Non-pigmented ciliary epithelial cell (primary cell): ENCODE results near the gene PRLHR.
A peak's percentile ranks its signal among the peaks of the same experiment; 100 is the strongest.

ENCODE experiments used
- DNase-seq: peaks from one replicate; pipeline ENCODE4 v3.0.0-alpha.2; 2010; ENCODE audit warnings: low read depth

Gene PRLHR

DNA sequence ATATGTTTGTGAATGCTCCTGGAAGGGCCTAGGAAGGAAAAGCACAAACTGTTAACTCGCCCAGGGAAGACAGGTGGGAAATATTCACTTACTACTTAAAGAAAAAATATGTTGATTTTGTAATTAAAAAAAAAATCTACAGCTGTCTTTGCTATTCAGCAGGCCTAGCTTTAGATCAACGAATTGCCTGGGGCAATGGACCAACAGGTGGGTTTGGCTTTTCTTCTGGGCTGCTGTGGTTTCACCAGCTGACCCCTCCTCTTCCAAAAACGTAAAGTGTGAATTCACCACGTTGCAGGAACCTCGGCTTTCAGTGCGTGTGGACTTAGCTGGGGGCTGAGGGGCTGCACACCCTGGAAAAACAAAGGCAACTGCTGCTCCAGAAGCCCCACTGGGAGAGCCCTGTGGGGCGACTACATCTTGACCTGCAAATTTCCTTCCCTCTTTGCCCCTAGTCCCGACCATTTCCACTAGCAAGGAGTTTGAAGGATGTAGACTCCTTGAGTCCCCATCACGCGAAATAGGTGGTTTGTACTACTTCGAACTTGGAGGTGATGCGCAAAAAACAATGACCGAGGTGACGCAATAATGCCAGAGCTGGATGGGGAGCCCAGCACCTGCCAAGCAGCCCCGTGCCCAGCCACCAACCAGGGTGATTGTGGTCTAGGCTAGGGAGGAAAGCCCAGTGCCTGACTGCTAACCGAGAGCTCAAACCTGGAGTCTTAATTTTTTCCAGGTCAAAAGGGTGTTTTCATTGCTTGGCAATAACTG lies 7.4 kb downstream of the PRLHR start:
- DNase-seq: no peak

DNA sequence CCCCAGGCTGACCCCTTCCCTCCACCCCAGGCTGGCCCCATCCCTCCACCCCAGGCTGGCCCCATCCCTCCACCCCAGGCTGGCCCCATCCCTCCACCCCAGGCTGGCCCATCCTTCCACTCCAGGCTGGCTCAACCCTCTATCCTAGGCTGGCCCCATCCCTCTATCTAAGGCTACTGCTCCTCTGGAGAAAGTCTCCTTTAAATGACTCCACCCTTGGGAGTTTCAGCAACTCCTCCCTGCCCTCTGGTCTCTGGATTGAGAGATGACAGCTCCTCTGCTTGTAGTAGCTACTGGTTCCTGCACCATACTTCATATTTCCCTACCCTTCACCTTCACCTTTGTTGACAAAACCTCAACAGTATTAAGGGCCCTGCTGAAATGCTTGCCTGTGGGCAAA lies 8.5 kb downstream of the PRLHR start:
- DNase-seq: no peak

DNA sequence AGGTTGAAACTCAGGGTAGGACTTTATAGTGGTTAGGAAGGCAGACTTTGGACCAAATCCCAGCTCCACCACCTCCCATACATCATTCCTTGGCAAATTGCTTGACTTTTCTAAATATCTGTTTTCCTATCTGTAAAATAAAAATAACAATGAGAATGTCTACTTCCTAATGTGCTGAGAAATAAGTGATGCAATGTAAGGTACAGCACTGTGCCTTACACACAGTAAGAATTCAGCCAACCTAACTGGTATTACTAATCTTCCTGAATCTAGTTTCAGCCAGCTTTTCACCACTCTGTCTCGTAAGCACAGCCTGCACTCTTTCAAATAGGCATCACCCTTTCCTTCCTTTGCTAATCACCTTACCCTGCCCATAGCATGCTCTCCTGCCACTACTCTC lies 9.7 kb downstream of the PRLHR start:
- DNase-seq: no peak

DNA sequence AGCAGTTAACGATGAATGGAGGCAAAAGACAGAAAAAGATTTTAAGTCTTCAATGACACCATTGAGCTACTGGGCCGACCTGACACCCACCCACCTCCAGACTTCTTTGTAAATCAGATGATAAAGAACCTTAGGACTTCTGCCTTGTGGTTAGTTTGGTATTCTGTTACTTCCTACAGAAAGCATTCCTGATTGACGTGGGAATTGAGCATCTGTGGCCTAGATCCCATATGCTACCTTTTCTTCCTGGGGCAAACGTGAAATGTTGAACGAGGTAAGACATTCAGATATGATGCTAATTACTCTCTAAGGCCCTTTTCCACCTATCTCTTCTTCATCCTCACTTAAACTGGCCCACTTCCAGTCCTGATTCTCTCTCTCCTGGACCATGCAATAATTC lies 10.2 kb downstream of the PRLHR start:
- DNase-seq: no peak

DNA sequence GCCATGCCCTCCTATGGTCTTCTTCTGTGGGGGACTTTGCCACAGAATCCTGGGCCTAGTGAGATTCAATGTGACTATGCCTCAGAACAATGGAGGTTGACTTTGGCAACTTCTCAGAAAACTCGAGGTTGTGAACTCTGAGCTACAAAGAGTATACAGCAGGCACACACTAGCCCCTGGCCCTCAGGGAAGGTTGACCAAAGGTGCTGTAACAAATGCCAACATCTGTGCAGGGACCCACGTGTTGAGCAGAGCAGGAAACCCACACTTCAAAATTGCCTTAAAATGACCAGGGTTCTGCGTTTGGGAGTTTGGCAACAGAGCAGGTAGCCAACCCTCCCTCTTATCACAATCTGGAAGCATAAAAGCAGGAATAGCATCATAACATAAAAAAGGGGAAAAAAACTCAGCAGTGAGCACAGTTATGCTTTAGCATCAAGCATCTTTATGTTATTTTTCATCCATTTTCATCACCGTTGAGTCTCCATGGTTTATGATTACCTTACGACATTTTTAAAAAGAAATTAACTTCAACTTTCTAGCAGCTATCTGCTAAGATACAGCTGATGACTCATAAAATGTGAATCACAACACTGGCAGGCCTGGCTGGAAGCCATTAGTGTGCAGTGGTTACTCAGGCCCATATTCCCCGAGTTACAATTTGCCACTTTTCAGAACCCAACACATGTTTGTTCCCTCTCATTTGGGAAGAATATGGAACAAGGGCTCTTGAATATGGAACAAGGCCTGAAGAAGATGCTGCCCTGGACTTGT lies 11.1 kb downstream of the PRLHR start:
- DNase-seq: peak; percentile 37

DNA sequence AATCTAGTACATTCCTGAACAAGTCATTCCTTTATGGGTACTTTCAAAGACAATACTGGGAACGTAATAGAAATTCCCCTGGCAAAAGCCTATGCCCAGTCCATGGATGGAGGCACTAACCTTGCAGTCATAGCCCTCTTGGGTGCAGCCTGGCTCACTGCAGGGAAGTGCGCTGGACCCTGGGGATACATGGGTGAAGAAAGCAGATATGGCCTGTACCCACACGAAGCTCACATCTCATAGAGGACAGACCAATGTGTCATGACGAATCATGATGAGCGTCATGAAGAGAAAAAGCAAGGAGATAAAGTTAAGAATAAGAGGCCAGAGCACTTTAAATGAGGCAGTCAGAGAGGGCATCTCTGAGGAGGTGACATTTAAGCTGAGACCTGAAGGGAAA lies 11.8 kb downstream of the PRLHR start:
- no peak for DNase-seq

DNA sequence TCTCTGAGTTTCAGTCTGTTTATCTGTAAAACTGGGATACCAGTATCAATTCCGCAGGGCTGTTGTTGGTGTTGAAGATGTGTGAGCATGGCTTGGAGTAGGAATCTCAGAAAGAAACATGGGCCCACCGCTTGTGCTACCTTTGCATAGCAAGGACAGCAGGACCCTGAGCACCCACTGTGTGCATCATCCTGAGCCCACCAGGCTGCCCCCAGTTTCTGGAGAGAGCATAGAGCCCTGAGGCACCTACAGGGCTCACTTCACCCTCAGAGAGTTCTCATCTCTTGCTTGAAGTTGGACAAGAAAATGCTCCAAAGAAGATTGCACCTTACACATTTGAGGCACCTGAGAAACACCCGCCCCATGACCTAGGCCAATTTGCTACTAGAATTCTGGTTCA lies 12.9 kb downstream of the PRLHR start:
- DNase-seq: no peak

DNA sequence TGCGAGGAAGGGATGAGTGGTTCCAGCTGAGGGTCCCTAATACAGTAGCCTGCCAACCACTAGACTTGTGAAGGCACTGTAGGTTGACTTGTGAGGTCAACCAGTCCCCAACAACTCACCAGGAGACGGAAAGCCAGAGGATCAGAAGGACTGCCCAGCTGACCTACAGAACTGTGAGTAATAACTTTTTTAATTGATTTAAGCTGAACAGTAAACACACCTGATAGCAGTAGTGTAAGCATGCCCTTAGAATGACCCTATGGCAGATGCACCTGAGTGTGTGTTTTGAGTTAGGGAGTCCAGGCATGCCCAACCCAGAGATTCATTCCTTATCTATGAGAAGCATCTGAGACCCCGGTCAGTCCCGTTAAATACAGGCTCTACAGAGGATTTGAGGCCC lies 14.1 kb downstream of the PRLHR start:
- no peak for DNase-seq

DNA sequence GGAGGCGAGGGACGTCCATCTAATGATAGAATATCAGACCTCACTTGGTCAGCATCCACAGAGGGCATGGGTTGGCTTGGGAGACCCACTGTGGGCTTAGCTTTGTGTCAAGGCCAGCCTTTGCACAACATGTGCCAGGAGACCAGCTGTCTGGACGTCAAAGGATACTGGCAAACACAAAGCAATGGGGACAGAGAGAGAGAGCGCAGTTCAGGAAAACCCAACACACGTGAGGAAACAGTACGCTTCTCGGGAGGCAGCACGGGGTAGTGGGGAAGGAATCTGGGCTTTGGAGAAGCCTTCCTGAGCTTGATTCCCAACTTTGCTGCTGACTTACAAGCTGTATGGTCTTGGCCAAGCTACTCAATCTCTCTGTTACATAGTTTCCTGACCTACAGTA lies 14.7 kb downstream of the PRLHR start:
- no peak for DNase-seq

DNA sequence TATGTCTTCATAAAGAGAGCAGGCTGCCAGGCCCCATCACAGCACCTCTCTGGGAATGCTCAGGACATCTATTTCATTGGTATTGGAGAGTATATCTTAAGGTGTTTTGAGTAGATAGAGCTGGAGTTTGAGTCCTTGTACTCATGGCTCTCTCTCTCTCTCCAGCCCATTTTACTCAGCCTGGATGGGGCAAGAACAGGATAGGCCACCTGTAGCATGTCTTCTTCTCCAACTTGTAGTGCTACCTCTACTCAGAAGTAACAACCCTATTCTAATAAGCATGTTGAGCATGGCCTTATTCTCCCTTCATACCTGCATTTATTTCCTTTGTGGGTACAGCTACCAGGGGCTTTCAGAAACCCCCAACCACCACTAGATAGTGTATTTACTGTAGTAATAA lies 21.9 kb downstream of the PRLHR start:
- no peak for DNase-seq

DNA sequence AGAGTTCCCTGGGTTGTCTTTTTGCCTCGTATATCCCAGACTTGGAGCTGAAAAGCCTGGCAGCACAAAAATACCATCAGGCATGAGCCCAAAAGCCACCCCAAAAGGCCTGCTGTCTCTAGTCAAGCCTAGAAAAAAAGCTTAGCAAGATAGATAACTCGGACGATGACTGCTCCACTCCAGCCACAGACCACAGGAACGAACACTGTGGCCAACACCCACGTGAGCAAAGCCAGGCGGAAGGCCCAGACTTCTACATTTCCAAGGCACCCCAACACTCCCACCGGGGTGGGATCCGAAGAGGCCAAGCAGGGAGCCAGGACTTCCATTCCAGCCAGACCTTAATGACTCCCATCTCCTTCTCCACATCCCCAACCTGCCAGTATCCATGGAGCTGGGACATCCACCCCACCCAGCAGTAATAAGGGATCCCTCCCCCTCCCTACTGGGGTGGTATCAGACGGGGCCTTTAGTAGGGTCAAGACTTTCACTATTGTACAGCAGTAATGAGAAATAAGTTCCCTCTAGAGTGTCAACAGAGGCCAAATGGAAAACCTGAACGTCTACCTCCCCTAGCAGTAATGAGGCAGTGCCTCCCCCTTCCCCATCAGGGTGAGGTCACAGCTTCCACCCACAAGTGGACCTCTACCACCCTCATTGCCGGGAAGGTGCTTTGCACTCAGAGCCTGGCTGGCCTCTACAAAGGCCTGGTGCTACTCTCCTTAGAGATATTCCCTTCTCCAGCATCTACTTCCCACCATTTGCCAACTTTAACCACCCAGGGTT lies 23.0 kb downstream of the PRLHR start:
- no peak for DNase-seq

DNA sequence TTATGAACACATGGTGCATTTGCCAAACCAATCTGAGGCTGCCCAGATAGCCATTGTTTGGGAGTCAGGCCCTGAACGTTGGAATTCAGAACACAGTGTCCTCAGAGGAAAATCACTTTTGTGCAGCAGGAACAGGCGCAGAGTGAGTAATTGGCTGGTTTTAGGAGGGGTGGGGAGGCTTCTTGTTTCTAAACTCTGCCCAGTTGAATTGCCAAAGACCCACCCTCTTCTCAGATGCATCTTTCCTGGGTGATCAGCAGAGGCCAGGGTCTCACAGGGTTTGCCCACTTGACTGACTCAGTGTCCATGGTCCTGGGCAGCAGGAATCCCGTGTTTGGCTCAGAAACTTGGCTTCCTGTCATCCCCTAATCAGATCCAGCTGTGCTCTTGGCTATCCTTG lies 24.3 kb downstream of the PRLHR start:
- no peak for DNase-seq

DNA sequence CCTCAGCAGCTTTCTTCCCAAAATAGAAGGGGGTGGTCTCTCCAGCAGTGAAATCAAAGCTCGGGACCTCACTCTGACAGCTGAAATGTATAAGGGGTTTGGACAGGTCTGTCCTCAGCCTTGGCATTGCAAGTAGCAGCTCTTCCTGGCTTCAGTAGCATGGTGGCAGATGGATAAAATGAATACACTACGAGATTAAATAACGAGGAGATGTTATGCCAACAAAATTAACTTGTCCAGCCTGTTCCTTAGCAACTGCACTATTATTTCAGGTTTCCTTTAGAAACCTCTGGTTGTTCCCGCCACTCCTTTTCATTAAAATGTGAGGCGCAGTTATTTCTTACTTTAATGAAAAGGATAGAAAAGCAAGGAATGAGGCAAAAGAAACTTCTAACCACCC lies 24.9 kb downstream of the PRLHR start:
- DNase-seq: no peak

DNA sequence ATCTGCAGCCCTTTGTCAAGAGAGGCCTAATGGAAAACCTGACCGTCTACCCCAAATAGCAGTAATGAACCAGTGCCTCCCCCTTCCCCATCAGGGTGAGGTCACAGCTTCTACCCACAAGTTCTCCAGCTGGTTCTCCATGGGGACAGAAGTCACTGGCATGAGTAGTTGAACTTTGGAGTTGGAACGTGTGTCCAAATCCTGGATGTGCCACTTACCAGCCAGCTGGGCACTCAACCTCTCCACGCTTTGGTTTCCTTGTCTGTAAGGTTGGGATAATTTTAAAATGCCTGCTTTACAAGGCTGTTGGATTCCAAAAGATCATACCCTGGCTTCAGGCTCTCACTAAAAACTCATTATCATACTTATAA lies 25.6 kb downstream of the PRLHR start:
- no peak for DNase-seq

DNA sequence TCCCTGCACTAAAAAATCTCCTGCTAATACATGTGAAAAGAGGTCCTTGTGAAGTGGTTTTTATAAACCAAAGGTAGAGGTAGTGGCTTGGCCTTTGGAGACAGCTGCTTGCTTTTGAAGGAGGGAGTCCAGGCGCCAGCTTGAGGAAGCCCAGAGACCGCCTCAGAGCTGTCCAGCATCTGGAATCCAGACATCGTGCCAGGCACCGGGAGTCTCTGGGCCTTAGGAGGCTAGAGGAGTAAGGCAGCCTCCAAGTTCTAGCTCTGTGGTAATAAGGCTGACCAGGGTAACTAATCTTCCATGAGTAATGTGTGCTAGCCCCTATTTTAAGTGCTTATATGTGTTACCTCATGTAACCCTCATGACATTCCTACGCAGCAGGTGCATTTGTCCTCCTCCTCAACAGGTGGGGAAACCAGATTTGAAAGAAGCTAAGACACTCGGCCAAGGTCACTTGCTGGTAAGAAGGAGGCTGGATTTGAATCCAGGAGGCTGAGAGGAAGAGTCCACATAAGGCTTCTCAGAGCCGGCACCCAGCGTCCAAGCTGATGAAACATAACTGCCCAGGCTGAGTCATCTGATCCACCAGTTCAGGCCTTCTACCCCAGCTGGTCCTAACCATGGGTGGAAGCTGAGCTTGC lies 26.1 kb downstream of the PRLHR start:
- DNase-seq: no peak

DNA sequence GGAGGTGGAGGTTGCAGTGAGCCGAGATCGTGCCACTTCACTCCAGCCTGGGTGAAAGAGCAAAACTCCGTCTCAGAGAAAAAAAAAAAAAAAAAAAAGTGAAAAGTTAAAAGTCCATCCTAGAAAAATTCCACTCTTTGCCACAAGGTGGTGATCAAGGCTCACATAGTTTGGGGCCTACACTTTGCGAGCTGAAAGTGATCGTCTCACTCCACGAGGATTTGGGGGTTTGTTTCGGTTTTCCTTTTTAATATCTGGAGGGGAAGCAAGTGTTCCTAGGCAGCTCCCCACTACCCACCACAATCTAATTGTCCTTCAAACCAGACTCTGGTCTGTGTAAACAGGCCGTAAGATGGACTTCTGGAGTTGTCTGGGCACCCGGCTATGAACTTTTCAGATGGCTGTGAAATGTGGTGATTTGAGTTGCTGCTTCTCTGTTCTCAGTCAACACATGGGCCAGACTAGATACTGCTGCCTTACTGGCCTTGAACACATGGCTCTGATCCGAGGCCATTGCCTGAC lies 27.1 kb downstream of the PRLHR start:
- DNase-seq: peak; percentile 15

DNA sequence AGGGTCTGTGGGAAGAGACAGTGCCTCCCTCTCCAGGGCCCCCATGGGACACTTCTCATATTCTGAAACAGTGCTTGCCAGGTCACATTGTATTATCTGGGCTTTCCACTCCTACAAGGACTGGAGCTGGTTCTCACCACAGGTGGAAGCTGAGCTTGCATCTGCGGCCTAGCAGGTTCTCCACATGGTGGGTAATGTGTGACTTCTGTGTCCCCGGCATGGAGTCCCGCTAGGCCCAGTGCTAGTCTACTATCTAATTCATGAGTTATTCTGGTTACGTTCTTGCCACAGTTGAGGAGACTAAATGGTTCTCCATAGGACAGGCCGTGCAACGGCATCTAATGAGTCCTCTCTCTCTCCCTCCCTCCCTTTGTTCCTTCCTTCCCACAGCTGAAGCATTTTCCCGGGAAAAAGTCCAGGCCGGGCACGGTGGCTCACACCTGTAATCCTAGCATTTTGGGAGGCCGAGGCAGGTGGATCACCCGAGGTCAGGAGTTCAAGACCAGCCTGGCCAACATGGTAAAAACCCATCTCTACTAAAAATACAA lies 27.7 kb downstream of the PRLHR start:
- DNase-seq: no peak

DNA sequence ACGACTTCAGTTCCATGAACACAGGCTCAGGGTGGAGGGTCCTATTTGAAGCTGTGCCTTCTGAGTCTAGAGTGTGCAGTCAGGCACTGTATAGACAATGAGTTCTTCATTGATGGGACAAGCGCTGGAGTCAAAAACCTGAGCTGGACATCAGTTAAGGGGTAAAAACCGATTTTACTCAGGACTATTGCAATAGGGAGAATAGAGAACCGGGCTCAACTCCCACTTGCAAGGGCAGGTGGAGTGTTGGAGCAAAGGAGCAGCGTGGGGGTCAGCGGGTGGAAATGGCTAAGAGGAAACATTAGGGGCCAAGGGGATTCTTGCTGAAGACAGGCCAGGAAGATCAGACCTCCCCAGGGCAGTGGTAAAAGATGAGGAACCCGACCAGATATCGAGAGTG lies 28.5 kb downstream of the PRLHR start:
- no peak for DNase-seq

DNA sequence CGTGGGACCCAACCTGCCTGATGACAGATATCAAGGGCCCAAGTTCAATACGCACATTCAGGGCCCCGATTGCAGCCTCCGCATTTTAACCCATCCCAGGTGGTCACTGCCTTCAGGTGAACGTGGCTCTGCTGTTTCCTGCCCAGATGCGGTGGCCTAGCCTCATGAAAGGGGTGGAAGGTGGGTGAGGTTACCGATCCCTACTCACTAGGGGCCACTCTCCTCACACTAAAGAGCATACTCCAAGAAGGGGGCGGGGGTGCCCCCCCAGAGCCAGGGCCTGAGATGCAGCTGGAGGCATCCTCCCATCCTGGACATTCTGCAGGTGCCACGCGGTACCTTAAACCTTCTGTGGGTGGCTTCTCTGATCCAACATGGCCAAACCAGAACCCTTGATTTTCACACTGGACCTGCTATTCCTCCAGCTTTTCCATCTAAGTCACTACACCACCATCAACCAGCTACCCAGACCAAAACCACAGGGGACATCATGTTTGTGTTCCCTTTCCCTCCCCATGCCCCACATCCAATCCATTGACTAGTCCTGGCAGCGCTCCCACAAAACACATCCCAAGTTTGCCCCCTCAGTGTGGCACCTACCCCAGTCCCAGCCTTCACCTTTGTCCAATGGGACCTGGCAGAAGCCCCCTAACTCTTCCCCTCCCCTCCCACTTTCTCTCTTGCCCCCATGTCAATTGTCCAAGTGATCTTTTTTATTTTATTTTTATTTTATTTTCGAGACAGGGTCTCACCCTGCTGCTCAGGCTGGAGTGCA lies 30.0 kb downstream of the PRLHR start:
- no peak for DNase-seq

DNA sequence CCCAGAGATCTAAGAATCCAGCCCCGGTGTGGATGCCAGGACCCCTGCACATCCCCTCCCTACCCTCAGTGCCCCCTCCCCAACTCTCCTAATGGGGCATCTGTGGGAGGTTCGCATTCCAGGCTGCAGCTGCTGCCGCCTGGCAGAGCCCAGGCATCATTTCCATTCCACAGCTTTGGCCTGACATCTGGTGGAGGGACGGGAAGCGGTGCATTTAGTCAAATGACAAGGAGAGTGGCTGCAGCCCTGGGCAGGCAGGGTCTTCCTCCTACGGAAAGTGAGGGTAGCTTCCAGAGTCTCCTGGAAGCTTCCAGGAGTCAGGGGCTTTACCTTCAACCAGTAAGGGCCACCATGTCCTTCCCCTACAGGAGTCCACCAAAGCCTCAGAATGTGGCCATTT lies 30.8 kb downstream of the PRLHR start:
- no peak for DNase-seq

DNA sequence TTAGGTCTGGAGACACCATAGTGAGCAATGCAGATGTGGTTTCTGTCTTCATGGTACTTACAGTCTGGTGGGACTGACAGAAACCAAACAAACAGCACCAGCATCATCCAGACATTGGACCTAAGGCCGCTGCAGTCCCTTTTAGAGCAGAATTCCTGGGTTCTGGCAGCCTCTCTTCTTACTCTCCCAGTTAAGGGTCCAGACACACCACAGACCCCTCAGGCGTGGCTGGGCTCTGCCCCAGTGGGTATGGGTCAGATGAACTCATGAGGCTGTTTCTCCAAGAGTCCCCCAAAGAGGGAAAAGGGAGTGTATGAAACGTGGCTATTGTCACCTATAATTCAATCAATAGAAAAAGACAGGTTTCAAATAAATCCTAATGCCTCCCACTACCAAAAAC lies 31.3 kb downstream of the PRLHR start:
- DNase-seq: no peak
